SK-N-SH treated with all-trans-retinoic acid at 6 μM for 48 hours (cell line): ENCODE measurements around the gene SPAST.

Source experiments
- POU6F1 ChIP-seq: fragments of 250-450 bp; sonication (Bioruptor Pico); IDR thresholded peaks from 2 replicates; pipeline ENCODE4 v1.8.0; 2021; ENCODE audit warnings: low read depth, mild to moderate bottlenecking, moderate library complexity, borderline replicate concordance
- SNAI2 ChIP-seq: fragments of 250-450 bp; sonication (Bioruptor Pico); IDR thresholded peaks from 2 replicates; pipeline ENCODE4 v1.5.0; 2020; ENCODE audit warnings: mild to moderate bottlenecking, moderate library complexity
- ZFP3 ChIP-seq: fragments of 250-450 bp; sonication (Bioruptor Pico); IDR thresholded peaks from 2 replicates; pipeline ENCODE4 v1.5.0; 2020; ENCODE audit warnings: mild to moderate bottlenecking, moderate library complexity
- ZFP30 ChIP-seq: fragments of 450-650 bp; formaldehyde crosslinking; IDR thresholded peaks from 2 replicates; pipeline ENCODE4 v1.5.0; 2022; ENCODE audit warnings: mild to moderate bottlenecking, moderate library complexity

GRCh38 chr2:32161296-32161695 lies 97.9 kb downstream of the SPAST start:
- TF ChIP-seq ZFP30 (CRISPR knock-in tag) (no peak), SNAI2 (no peak), POU6F1 (CRISPR knock-in tag) (no peak), ZFP3 (CRISPR knock-in tag) (no peak)
